IPS DF 6.9 (cell line): ENCODE data around the gene RDH8.

Source experiments
- DNase-seq: peaks from one replicate; pipeline ENCODE4 v3.0.0-alpha.2; 2013; ENCODE audit warnings: low read depth, low spot score
- H3K27ac ChIP-seq: one replicate; pipeline ENCODE4 v1.5.1; 2013; ENCODE audit warnings: low read length, control low read depth
- H3K27me3 ChIP-seq: 2 replicates; pipeline ENCODE4 v1.6.1; 2013; ENCODE audit warnings: mild to moderate bottlenecking, low read length; ENCODE audit not compliant: control insufficient read depth, insufficient read depth
- H3K36me3 ChIP-seq: 2 replicates; pipeline ENCODE4 v1.6.1; 2013; ENCODE audit warnings: low read length; ENCODE audit not compliant: control insufficient read depth, insufficient read depth
- H3K4me1 ChIP-seq: 2 replicates; pipeline ENCODE4 v1.6.1; 2013; ENCODE audit warnings: low read length; ENCODE audit not compliant: control insufficient read depth, insufficient read depth
- H3K4me3 ChIP-seq: 2 replicates; pipeline ENCODE4 v1.5.1; 2013; ENCODE audit warnings: mild to moderate bottlenecking, low read length
- H3K9me3 ChIP-seq: 2 replicates; pipeline ENCODE4 v1.6.1; 2013; ENCODE audit warnings: low read length, inconsistent platforms; ENCODE audit not compliant: control insufficient read depth, insufficient read depth
- WGBS: extraction: QIAGEN DNeasy Blood & Tissue Kit; methylation state at CpG from one replicate; pipeline ENCODE4 v1.1.7; 2013; ENCODE audit warnings: mixed read lengths, missing lambda C conversion rate; ENCODE audit not compliant: insufficient read length, insufficient coverage; 5-methylcytosine and 5-hydroxymethylcytosine counted together

RDH8 gene

DNA sequence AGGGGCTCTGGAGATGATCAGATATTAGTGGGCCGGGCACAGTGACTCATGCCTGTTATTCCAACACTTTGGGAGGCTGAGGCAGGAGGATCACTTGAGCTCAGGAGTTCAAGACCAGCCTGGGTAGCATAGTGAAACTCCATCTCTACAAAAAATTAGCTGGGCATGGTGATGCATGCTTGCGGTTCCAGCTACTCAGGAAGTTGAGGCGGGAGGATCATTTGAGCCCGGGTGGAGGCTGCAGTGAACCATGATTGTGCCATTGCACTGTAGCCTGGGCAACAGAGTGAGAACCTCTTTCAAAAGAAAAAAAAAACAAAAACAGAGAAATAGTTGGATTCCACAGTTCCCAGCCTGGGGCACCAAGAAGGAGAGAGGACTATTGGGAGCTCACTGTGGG lies 54.9 kb downstream of the RDH8 start:
- Histone ChIP-seq H3K27ac (no peak overlapping the region), H3K4me1 (peaks cover 4% of the 10 kb centered on the region), H3K4me3 (no peak overlapping the region), H3K27me3 (no peaks in the 10 kb centered on the region), H3K9me3 (no peaks in the 10 kb centered on the region), H3K36me3 (no peaks in the 10 kb centered on the region)
- DNase-seq, result no peak
- no CpG with 5 or more reads among the region's 4 CpGs for WGBS

DNA sequence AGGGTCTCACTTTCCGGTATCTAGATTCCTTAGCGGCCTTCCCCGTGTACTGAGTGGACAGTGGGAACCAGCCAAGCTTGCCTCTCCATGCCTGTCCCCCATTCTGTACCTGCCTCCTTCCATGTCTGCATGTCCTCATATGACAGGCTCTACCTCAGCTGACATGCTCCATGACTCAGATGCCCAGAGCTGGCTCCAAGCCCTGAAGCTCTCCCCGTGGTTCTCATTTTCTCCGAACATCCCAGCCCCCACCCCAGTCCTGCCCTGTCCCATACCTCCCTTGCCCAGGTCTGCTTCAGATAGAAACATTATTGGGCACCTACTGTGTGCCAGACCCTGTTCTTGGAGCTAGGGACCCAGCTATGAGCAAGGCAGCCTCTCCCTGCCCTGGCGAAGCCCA lies 55.8 kb downstream of the RDH8 start:
- no CpG with 5 or more reads among the region's 6 CpGs for WGBS
- no peak for DNase-seq
- Histone ChIP-seq H3K27ac (no peak overlapping the region), H3K27me3 (no peaks in the 10 kb centered on the region), H3K4me3 (no peak overlapping the region), H3K9me3 (no peaks in the 10 kb centered on the region), H3K36me3 (no peaks in the 10 kb centered on the region), H3K4me1 (peaks cover 4% of the 10 kb centered on the region)

DNA sequence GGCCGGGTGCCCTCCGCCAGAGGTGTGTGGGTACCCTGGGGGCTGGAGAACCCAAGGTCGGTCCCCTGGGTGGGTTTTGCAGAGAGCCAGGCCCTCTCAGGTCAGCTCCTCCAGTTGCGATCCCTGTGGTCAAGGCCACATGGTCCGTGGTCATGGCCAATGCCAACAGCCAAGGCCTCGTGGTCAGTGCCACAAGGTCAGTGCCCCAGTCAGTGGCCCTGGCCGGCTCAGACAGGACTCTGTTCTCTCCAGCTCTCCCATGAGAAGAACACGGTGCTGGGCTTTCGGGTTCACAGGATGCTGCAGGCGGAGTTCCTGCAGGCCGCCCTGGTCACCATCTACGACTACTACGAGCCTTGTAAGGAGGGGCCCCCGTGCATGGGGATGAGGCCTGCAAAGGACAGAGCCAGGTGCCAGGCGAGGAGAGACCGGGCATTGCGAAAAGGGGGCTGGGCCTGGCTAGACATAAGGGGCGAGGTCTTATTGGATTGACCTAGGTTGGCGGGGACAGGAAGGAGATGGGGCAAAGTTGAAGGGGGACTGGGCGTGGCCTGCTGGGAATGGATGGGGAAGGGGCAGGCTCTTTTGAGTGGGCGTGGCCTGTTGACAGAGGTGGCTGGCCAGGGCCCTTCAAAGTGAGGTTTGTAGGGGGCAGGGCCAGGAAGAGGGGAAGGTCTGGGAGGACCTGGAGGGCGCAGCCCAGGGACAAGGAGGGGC lies 57.6 kb downstream of the RDH8 start:
- Histone ChIP-seq H3K27ac (no peak overlapping the region), H3K9me3 (no peaks in the 10 kb centered on the region), H3K4me1 (peaks cover 4% of the 10 kb centered on the region), H3K27me3 (no peaks in the 10 kb centered on the region), H3K36me3 (no peaks in the 10 kb centered on the region), H3K4me3 (no peak overlapping the region)
- no peak for DNase-seq
- WGBS, result no CpG with 5 or more reads among the region's 22 CpGs
